Activated naive CD8-positive, alpha-beta T cell treated with anti-CD3 and anti-CD28 coated beads for 36 hours (primary cell): ENCODE measurements around the gene HMX2. TPM values are rescaled to one million over a fixed set of nuclear protein-coding genes. Genes with fewer than 3 reads are reported as not detected.
A peak's percentile ranks its signal among the peaks of the same experiment; 100 is the strongest.

Experiments
- DNase-seq: peaks from one replicate; pipeline ENCODE4 v3.0.0; 2021
- H3K27ac Mint-ChIP-seq: one replicate; pipeline ENCODE4 v1.8.0; 2022; ENCODE audit warnings: mild to moderate bottlenecking, moderate library complexity, mixed read lengths
- H3K27me3 Mint-ChIP-seq: one replicate; pipeline ENCODE4 v1.8.0; 2022; ENCODE audit warnings: mild to moderate bottlenecking, mixed read lengths
- H3K36me3 Mint-ChIP-seq: one replicate; pipeline ENCODE4 v1.8.0; 2021; ENCODE audit warnings: mild to moderate bottlenecking, mixed read lengths
- H3K4me1 Mint-ChIP-seq: one replicate; pipeline ENCODE4 v1.8.0; 2021; ENCODE audit warnings: mixed read lengths
- H3K4me3 Mint-ChIP-seq: one replicate; pipeline ENCODE4 v1.8.0; 2022; ENCODE audit warnings: mild to moderate bottlenecking, moderate library complexity, mixed read lengths
- H3K9me3 Mint-ChIP-seq: one replicate; pipeline ENCODE4 v1.8.0; 2022; ENCODE audit warnings: mixed read lengths
- total RNA-seq, 2 experiments: library from RNA; stranded (reverse); gene quantifications; one replicate each; pipeline ENCODE4 v1.2.3, GENCODE V29; 2021

The HMX2 gene
- total RNA-seq, 2 experiments from 2014 or later, result 0.12 TPM; not detected in 1

GRCh38 chr10:123134915-123135414 lies 13.0 kb upstream of the HMX2 start:
- no peak for DNase-seq
- peaks cover 36% of the 10 kb centered on the region for H3K4me1 Mint-ChIP-seq
- peaks cover 84% of the 10 kb centered on the region for H3K27me3 Mint-ChIP-seq
- no peaks in the 10 kb centered on the region for H3K36me3 Mint-ChIP-seq
- peak overlapping the region; percentile 58 for H3K4me3 Mint-ChIP-seq
- H3K9me3 Mint-ChIP-seq, result no peaks in the 10 kb centered on the region
- no peak overlapping the region for H3K27ac Mint-ChIP-seq

- H3K4me1 Mint-ChIP-seq, result peaks cover 41% of the 10 kb centered on the region
- H3K36me3 Mint-ChIP-seq, result no peaks in the 10 kb centered on the region
- H3K27ac Mint-ChIP-seq, result no peak within 1 kb of the TSS
- peaks cover 84% of the 10 kb centered on the region for H3K27me3 Mint-ChIP-seq
- peak within 1 kb of the TSS; percentile 75 for H3K4me3 Mint-ChIP-seq
- DNase-seq, result peak; percentile 60
- H3K9me3 Mint-ChIP-seq, result no peaks in the 10 kb centered on the region
Observed at GRCh38 chr10:123135415-123136141, 12.4 kb upstream of the HMX2 start, which contains the start of gene HMX3. TSS of gene HMX3 (plus strand) at chr10:123135970. CDS start at chr10:123136051, 81 bp downstream.

GRCh38 chr10:123136221-123136805 lies 11.6 kb upstream of the HMX2 start:
- Mint-ChIP-seq H3K4me3 (peak overlapping the region; percentile 32), H3K4me1 (peaks cover 42% of the 10 kb centered on the region), H3K36me3 (no peaks in the 10 kb centered on the region), H3K9me3 (no peaks in the 10 kb centered on the region), H3K27ac (no peak overlapping the region), H3K27me3 (peaks cover 86% of the 10 kb centered on the region)
- DNase-seq, result peak; percentile 14

- DNase-seq, result peak; percentile 41
- peaks cover 87% of the 10 kb centered on the region for H3K27me3 Mint-ChIP-seq
- H3K4me1 Mint-ChIP-seq, result peaks cover 42% of the 10 kb centered on the region
- no peaks in the 10 kb centered on the region for H3K9me3 Mint-ChIP-seq
- H3K27ac Mint-ChIP-seq, result no peak overlapping the region
- peak overlapping the region; percentile 75 for H3K4me3 Mint-ChIP-seq
- H3K36me3 Mint-ChIP-seq, result no peaks in the 10 kb centered on the region
Observed at GRCh38 chr10:123136806-123137642, 10.9 kb upstream of the HMX2 start.

- DNase-seq, result no peak
- no peaks in the 10 kb centered on the region for H3K9me3 Mint-ChIP-seq
- no peak overlapping the region for H3K27ac Mint-ChIP-seq
- peaks cover 39% of the 10 kb centered on the region for H3K4me1 Mint-ChIP-seq
- H3K36me3 Mint-ChIP-seq, result no peaks in the 10 kb centered on the region
- H3K27me3 Mint-ChIP-seq, result peaks cover 87% of the 10 kb centered on the region
- no peak overlapping the region for H3K4me3 Mint-ChIP-seq
Observed at GRCh38 chr10:123139165-123139520, 8.8 kb upstream of the HMX2 start.

GRCh38 chr10:123139521-123140163 lies 8.3 kb upstream of the HMX2 start:
- peaks cover 39% of the 10 kb centered on the region for H3K4me1 Mint-ChIP-seq
- H3K4me3 Mint-ChIP-seq, result no peak overlapping the region
- H3K36me3 Mint-ChIP-seq, result no peaks in the 10 kb centered on the region
- H3K9me3 Mint-ChIP-seq, result no peaks in the 10 kb centered on the region
- H3K27me3 Mint-ChIP-seq, result peaks cover 87% of the 10 kb centered on the region
- H3K27ac Mint-ChIP-seq, result no peak overlapping the region
- DNase-seq, result peak; percentile 8

- peak overlapping the region; percentile 42 for H3K4me3 Mint-ChIP-seq
- H3K27me3 Mint-ChIP-seq, result peaks cover 91% of the 10 kb centered on the region
- H3K36me3 Mint-ChIP-seq, result no peaks in the 10 kb centered on the region
- H3K27ac Mint-ChIP-seq, result no peak overlapping the region
- no peaks in the 10 kb centered on the region for H3K9me3 Mint-ChIP-seq
- H3K4me1 Mint-ChIP-seq, result peaks cover 43% of the 10 kb centered on the region
- DNase-seq, result peak; percentile 28
Observed at GRCh38 chr10:123140164-123140982, 7.6 kb upstream of the HMX2 start.

GRCh38 chr10:123140983-123141390 lies 6.9 kb upstream of the HMX2 start:
- Mint-ChIP-seq H3K27ac (no peak overlapping the region), H3K4me1 (peaks cover 49% of the 10 kb centered on the region), H3K27me3 (peaks cover 97% of the 10 kb centered on the region), H3K9me3 (no peaks in the 10 kb centered on the region), H3K36me3 (no peaks in the 10 kb centered on the region), H3K4me3 (no peak overlapping the region)
- no peak for DNase-seq

- no peaks in the 10 kb centered on the region for H3K36me3 Mint-ChIP-seq
- peaks cover 49% of the 10 kb centered on the region for H3K4me1 Mint-ChIP-seq
- no peak overlapping the region for H3K27ac Mint-ChIP-seq
- no peak for DNase-seq
- H3K4me3 Mint-ChIP-seq, result no peak overlapping the region
- H3K27me3 Mint-ChIP-seq, result peaks cover 97% of the 10 kb centered on the region
- no peaks in the 10 kb centered on the region for H3K9me3 Mint-ChIP-seq
Observed at GRCh38 chr10:123141791-123142700, 5.9 kb upstream of the HMX2 start.

- Mint-ChIP-seq H3K27ac (no peak overlapping the region), H3K27me3 (peaks cover 96% of the 10 kb centered on the region), H3K4me3 (no peak overlapping the region), H3K9me3 (no peaks in the 10 kb centered on the region), H3K4me1 (peaks cover 53% of the 10 kb centered on the region), H3K36me3 (no peaks in the 10 kb centered on the region)
- no peak for DNase-seq
Observed at GRCh38 chr10:123142701-123143161, 5.2 kb upstream of the HMX2 start.

GRCh38 chr10:123143162-123143824 lies 4.6 kb upstream of the HMX2 start:
- peaks cover 53% of the 10 kb centered on the region for H3K4me1 Mint-ChIP-seq
- H3K27me3 Mint-ChIP-seq, result peaks cover 95% of the 10 kb centered on the region
- no peak overlapping the region for H3K27ac Mint-ChIP-seq
- no peaks in the 10 kb centered on the region for H3K36me3 Mint-ChIP-seq
- H3K9me3 Mint-ChIP-seq, result no peaks in the 10 kb centered on the region
- H3K4me3 Mint-ChIP-seq, result no peak overlapping the region
- no peak for DNase-seq

- Mint-ChIP-seq H3K4me3 (no peak overlapping the region), H3K27ac (no peak overlapping the region), H3K27me3 (peaks cover 92% of the 10 kb centered on the region), H3K4me1 (peaks cover 55% of the 10 kb centered on the region), H3K9me3 (no peaks in the 10 kb centered on the region), H3K36me3 (no peaks in the 10 kb centered on the region)
- DNase-seq, result no peak
Observed at GRCh38 chr10:123143825-123144168, 4.1 kb upstream of the HMX2 start.
